IMR-90 (cell line): ENCODE measurements around the gene ENOX1. TPM values are rescaled to one million over a fixed set of nuclear protein-coding genes. Genes with fewer than 3 reads are reported as not detected.

Experiments used
- ATAC-seq: fragments of 200-7000 bp; cut with Tn5 transposase; 2 replicates; pipeline ENCODE4 v1.9.1; 2020; ENCODE audit warnings: low read depth, mild to moderate bottlenecking, moderate library complexity
- BruUV-seq: library from RNA; stranded (reverse); fragments of 400-500 nt; replicated peaks from 2 replicates; lab custom pipeline; 2021; lab: Mats Ljungman, UMichigan
- CTCF ChIA-PET: fragments of 300-600 bp; formaldehyde crosslinking; extraction: SDS; loops from one replicate; lab custom pipeline; 2021; ENCODE audit warnings: antibody characterized with exemption; lab: Yijun Ruan, JAX
- POLR2A ChIA-PET: fragments of 300-600 bp; sonication (Branson Sonifier 250); formaldehyde crosslinking; loops from one replicate; lab custom pipeline; 2022; ENCODE audit warnings: antibody characterized with exemption; ENCODE audit not compliant: unreplicated experiment; lab: Charles Lee
- DNase-seq: peaks from one replicate; pipeline ENCODE4 v3.0.0; 2013
- H2AFZ ChIP-seq: replicated peaks from 2 replicates; pipeline ENCODE3; 2013; ENCODE audit warnings: low read length, mild to moderate bottlenecking; ENCODE audit not compliant: poor library complexity
- H2AK5ac ChIP-seq: 2 replicates; pipeline ENCODE4 v1.6.1; 2013; ENCODE audit warnings: low read depth, low read length, inconsistent platforms
- H2AK9ac ChIP-seq: replicated peaks from 2 replicates; pipeline ENCODE3; 2013; ENCODE audit warnings: mild to moderate bottlenecking, low read depth, low read length, moderate library complexity; ENCODE audit not compliant: poor library complexity
- H2BK120ac ChIP-seq: 2 replicates; pipeline ENCODE4 v1.6.1; 2013; ENCODE audit warnings: low read depth, low read length, inconsistent platforms
- H2BK15ac ChIP-seq: 3 replicates; pipeline ENCODE4 v1.6.1; 2013; ENCODE audit warnings: low read depth, low read length, inconsistent platforms
- H2BK20ac ChIP-seq: 2 replicates; pipeline ENCODE4 v1.6.1; 2013; ENCODE audit warnings: low read depth, mild to moderate bottlenecking, inconsistent platforms, low read length, moderate library complexity
- H2BK5ac ChIP-seq: 2 replicates; pipeline ENCODE4 v1.6.1; 2013; ENCODE audit warnings: mild to moderate bottlenecking, low read depth, low read length, inconsistent platforms; ENCODE audit not compliant: poor library complexity, severe bottlenecking
- H3K14ac ChIP-seq: replicated peaks from 2 replicates; pipeline ENCODE4 v1.6.1; 2013; ENCODE audit warnings: low read depth, low read length, inconsistent platforms
- H3K18ac ChIP-seq: 2 replicates; pipeline ENCODE4 v1.6.1; 2013; ENCODE audit warnings: low read depth, low read length, control low read depth
- H3K23ac ChIP-seq: 2 replicates; pipeline ENCODE4 v1.6.1; 2013; ENCODE audit warnings: low read depth, low read length, inconsistent platforms
- H3K27ac ChIP-seq: 2 replicates; pipeline ENCODE4 v1.5.1; 2013; ENCODE audit warnings: mild to moderate bottlenecking, control low read depth, low read length; ENCODE audit not compliant: insufficient read depth
- H3K27me3 ChIP-seq: 2 replicates; pipeline ENCODE4 v1.6.1; 2013; ENCODE audit warnings: low read length; ENCODE audit not compliant: control insufficient read depth, insufficient read depth
- H3K36me3 ChIP-seq: 2 replicates; pipeline ENCODE4 v1.6.1; 2013; ENCODE audit warnings: low read length, mixed read lengths; ENCODE audit not compliant: control insufficient read depth, insufficient read depth
- H3K4ac ChIP-seq: 2 replicates; pipeline ENCODE4 v1.6.1; 2013; ENCODE audit warnings: low read depth, low read length, inconsistent platforms
- H3K4me1 ChIP-seq: 2 replicates; pipeline ENCODE4 v1.6.1; 2013; ENCODE audit warnings: low read length, mixed read lengths; ENCODE audit not compliant: control insufficient read depth, insufficient read depth
- H3K4me2 ChIP-seq: 2 replicates; pipeline ENCODE4 v1.6.1; 2013; ENCODE audit warnings: low read depth, mild to moderate bottlenecking, control low read depth, low read length, moderate library complexity
- H3K4me3 ChIP-seq: 2 replicates; pipeline ENCODE4 v1.5.1; 2013; ENCODE audit warnings: low read depth, mild to moderate bottlenecking, control low read depth, low read length, moderate library complexity; ENCODE audit not compliant: insufficient read depth
- H3K56ac ChIP-seq: 2 replicates; pipeline ENCODE4 v1.6.1; 2013; ENCODE audit warnings: low read length, inconsistent platforms; ENCODE audit not compliant: insufficient read depth; ENCODE audit errors: extremely low read depth
- H3K79me1 ChIP-seq, 2 experiments: 2 replicates each; pipeline ENCODE4 v1.6.1; 2013; ENCODE audit warnings: low read length in 2 of 2, inconsistent platforms in 1 of 2, low read depth in 1 of 2
- H3K9ac ChIP-seq: 2 replicates; pipeline ENCODE4 v1.6.1; 2013; ENCODE audit warnings: low read depth, low read length, control low read depth
- H3K9me1 ChIP-seq: 2 replicates; pipeline ENCODE4 v1.6.1; 2013; ENCODE audit warnings: low read length, inconsistent platforms; ENCODE audit not compliant: insufficient read depth
- H3K9me3 ChIP-seq: 2 replicates; pipeline ENCODE4 v1.6.1; 2013; ENCODE audit warnings: low read length; ENCODE audit not compliant: control insufficient read depth, insufficient read depth
- H4K20me1 ChIP-seq: 2 replicates; pipeline ENCODE4 v1.6.1; 2013; ENCODE audit warnings: low read length, inconsistent platforms; ENCODE audit not compliant: insufficient read depth
- H4K5ac ChIP-seq: 2 replicates; pipeline ENCODE4 v1.6.1; 2013; ENCODE audit warnings: mild to moderate bottlenecking, low read depth, low read length, control low read depth
- H4K8ac ChIP-seq, 2 experiments: 2 replicates each; pipeline ENCODE4 v1.6.1; 2013; ENCODE audit warnings: low read depth in 2 of 2, low read length in 2 of 2, control low read depth in 1 of 2, inconsistent platforms in 1 of 2
- H4K91ac ChIP-seq: 2 replicates; pipeline ENCODE4 v1.6.1; 2013; ENCODE audit warnings: low read depth, low read length, inconsistent platforms; ENCODE audit not compliant: insufficient read depth
- BHLHE40 ChIP-seq: fragments of 150-350 bp; IDR thresholded peaks from 2 replicates; pipeline ENCODE4 v1.6.1; 2016; ENCODE audit warnings: mild to moderate bottlenecking, low read depth, low read length
- CEBPB ChIP-seq: IDR thresholded peaks from 2 replicates; pipeline ENCODE4 v1.6.1; 2012; ENCODE audit warnings: low read depth, low read length, improper control_type of control experiment
- CHD1 ChIP-seq: IDR thresholded peaks from 2 replicates; pipeline ENCODE4 v1.6.1; 2012; ENCODE audit warnings: low read depth, low read length, improper control_type of control experiment
- FOS ChIP-seq: fragments of 150-350 bp; IDR thresholded peaks from 2 replicates; pipeline ENCODE4 v1.6.1; 2016; ENCODE audit warnings: low read depth, low read length
- MAFK ChIP-seq: IDR thresholded peaks from 2 replicates; pipeline ENCODE4 v1.6.1; 2012; ENCODE audit warnings: low read depth, low read length, improper control_type of control experiment
- MAZ ChIP-seq: IDR thresholded peaks from 2 replicates; pipeline ENCODE4 v1.6.1; 2012; ENCODE audit warnings: low read depth, mild to moderate bottlenecking, low read length, improper control_type of control experiment, moderate library complexity, borderline replicate concordance
- MXI1 ChIP-seq: IDR thresholded peaks from 2 replicates; pipeline ENCODE4 v1.6.1; 2012; ENCODE audit warnings: low read depth, mild to moderate bottlenecking, low read length, moderate library complexity, borderline replicate concordance
- NFE2L2 ChIP-seq: fragments of 150-350 bp; IDR thresholded peaks from 2 replicates; pipeline ENCODE4 v1.6.1; 2016; ENCODE audit warnings: low read depth, mild to moderate bottlenecking, low read length
- RAD21 ChIP-seq: IDR thresholded peaks from 2 replicates; pipeline ENCODE4 v1.6.1; 2012; ENCODE audit warnings: low read length, improper control_type of control experiment
- RCOR1 ChIP-seq: IDR thresholded peaks from 2 replicates; pipeline ENCODE4 v1.6.1; 2012; ENCODE audit warnings: mild to moderate bottlenecking, low read length, improper control_type of control experiment; ENCODE audit not compliant: insufficient replicate concordance
- RFX5 ChIP-seq: IDR thresholded peaks from 2 replicates; pipeline ENCODE4 v1.8.0; 2012; ENCODE audit warnings: low read depth, mild to moderate bottlenecking, low read length, moderate library complexity
- SMC3 ChIP-seq: fragments of 150-350 bp; IDR thresholded peaks from 2 replicates; pipeline ENCODE4 v1.6.1; 2016; ENCODE audit warnings: low read depth, mild to moderate bottlenecking, antibody characterized with exemption, low read length, moderate library complexity
- WGBS, 2 experiments: methylation state at CpG; one replicate each; pipeline versions ENCODE4 v1.1.5 to v1.1.7; 2013; ENCODE audit warnings: missing lambda C conversion rate in 2 of 2; ENCODE audit not compliant: insufficient read length in 1 of 2; ENCODE audit errors: extremely low coverage in 2 of 2; 5-methylcytosine and 5-hydroxymethylcytosine counted together
- dilution Hi-C: fragments of 300-500 bp; cut with HindIII; formaldehyde crosslinking; loops from one replicate; pipeline ENCODE4 v1.14.3; 2018; ENCODE audit warnings: low sequenced_read_pairs; ENCODE audit not compliant: unreplicated experiment
- in situ Hi-C: fragments of 300-500 bp; cut with MboI; formaldehyde crosslinking; loops from 3 replicates; pipeline ENCODE4 v1.14.3; 2019; ENCODE audit warnings: low sequenced_read_pairs, inconsistent platforms, mixed read lengths
- intact Hi-C: fragments of 100-400 bp; cut with micrococcal nuclease; formaldehyde crosslinking; loops from 2 replicates; pipeline ENCODE4 v1.10.0; 2022
- polyA plus RNA-seq, 3 experiments: library from polyadenylated mRNA; depleted of rRNA; stranded (reverse); fragments of >200 nt; gene quantifications; 2 replicates each; pipeline ENCODE4 v1.2.3, GENCODE V29; 2012; ENCODE audit warnings: low replicate concordance in 1 of 3
- total RNA-seq: library from RNA; depleted of rRNA; stranded (reverse); fragments of >200 nt; gene quantifications from 2 replicates; pipeline ENCODE4 v1.2.3, GENCODE V29; 2012
- TF ChIP-seq, protein P1 (sequence below): fragments of 150-350 bp; IDR thresholded peaks from 2 replicates; pipeline ENCODE4 v1.6.1; 2016; ENCODE audit warnings: low read depth, mild to moderate bottlenecking, low read length, moderate library complexity, borderline replicate concordance
- TF ChIP-seq, protein P2 (sequence below): fragments of 150-350 bp; IDR thresholded peaks from 2 replicates; pipeline ENCODE4 v1.6.1; 2017; ENCODE audit warnings: mild to moderate bottlenecking, antibody characterized with exemption, low read length, low read depth

The ENOX1 gene
- total and polyA plus RNA-seq, 2 of the 4 experiments (the other 2 are of a cell fraction) = 0.99 to 1.3 TPM

DNA sequence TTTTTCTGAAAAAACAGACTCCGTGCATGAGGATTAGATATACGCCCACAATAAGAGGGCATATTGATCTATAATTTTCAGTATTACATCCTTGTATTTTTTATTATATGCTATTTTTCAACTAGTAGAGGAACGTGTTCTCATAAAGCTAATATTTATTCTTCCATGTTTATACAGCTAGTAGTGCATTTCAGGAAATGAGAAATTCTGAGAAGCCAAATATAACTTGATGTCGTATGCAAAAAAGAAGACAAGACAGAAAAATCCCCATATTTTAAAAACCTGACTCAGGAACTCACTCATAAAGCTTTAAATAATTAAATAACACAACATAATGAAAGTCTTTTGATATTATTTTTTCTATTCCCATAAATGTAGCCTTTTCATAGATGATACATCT lies 308.6 kb downstream of the ENOX1 start:
- Histone ChIP-seq H3K56ac (no peak overlapping the region), H4K20me1 (no peaks in the 10 kb centered on the region), H2AK5ac (no peak overlapping the region), H2AFZ (no peak overlapping the region), H2BK20ac (no peak overlapping the region), H4K91ac (no peak overlapping the region), H2BK120ac (no peak overlapping the region), H3K18ac (no peak overlapping the region), H3K4me1 (no peaks in the 10 kb centered on the region), H3K9me3 (no peaks in the 10 kb centered on the region), H3K4ac (no peak overlapping the region), H3K27me3 (no peaks in the 10 kb centered on the region), H3K23ac (no peak overlapping the region), H3K79me1 (no peaks in the 10 kb centered on the region), H3K9me1 (no peaks in the 10 kb centered on the region), H2BK15ac (no peak overlapping the region), H2AK9ac (no peak overlapping the region), H3K4me3 (no peak overlapping the region), H4K8ac (no peak overlapping the region), H3K4me2 (no peak overlapping the region), H3K9ac (no peak overlapping the region), H4K5ac (no peak overlapping the region), H3K36me3 (no peaks in the 10 kb centered on the region), H2BK5ac (no peak overlapping the region), H3K27ac (no peak overlapping the region), H3K14ac (no peak overlapping the region)
- dilution Hi-C loops = no loop called here
- WGBS, 2 experiments = no CpG with 5 or more reads among the region's 4 CpGs
- no TSS peak for BruUV-seq
- intact Hi-C loops = no loop called here
- DNase-seq (no peak), ATAC-seq (no peak)
- CTCF ChIA-PET = no interaction called here
- POLR2A ChIA-PET = no interaction called here
- in situ Hi-C loops = no loop called here
- TF ChIP-seq MAZ (no peak), CEBPB (no peak), MXI1 (no peak), BHLHE40 (no peak), MAFK (no peak), RCOR1 (no peak), RFX5 (no peak), NFE2L2 (no peak), CHD1 (no peak), FOS (no peak), RAD21 (no peak), SMC3 (no peak)
- TF ChIP-seq, protein P1, sequence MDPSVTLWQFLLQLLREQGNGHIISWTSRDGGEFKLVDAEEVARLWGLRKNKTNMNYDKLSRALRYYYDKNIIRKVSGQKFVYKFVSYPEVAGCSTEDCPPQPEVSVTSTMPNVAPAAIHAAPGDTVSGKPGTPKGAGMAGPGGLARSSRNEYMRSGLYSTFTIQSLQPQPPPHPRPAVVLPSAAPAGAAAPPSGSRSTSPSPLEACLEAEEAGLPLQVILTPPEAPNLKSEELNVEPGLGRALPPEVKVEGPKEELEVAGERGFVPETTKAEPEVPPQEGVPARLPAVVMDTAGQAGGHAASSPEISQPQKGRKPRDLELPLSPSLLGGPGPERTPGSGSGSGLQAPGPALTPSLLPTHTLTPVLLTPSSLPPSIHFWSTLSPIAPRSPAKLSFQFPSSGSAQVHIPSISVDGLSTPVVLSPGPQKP = no peak
- TF ChIP-seq, protein P2, sequence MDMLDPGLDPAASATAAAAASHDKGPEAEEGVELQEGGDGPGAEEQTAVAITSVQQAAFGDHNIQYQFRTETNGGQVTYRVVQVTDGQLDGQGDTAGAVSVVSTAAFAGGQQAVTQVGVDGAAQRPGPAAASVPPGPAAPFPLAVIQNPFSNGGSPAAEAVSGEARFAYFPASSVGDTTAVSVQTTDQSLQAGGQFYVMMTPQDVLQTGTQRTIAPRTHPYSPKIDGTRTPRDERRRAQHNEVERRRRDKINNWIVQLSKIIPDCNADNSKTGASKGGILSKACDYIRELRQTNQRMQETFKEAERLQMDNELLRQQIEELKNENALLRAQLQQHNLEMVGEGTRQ = no peak
